Measurements from ENCODE around the gene NINL.

The NINL gene

DNA sequence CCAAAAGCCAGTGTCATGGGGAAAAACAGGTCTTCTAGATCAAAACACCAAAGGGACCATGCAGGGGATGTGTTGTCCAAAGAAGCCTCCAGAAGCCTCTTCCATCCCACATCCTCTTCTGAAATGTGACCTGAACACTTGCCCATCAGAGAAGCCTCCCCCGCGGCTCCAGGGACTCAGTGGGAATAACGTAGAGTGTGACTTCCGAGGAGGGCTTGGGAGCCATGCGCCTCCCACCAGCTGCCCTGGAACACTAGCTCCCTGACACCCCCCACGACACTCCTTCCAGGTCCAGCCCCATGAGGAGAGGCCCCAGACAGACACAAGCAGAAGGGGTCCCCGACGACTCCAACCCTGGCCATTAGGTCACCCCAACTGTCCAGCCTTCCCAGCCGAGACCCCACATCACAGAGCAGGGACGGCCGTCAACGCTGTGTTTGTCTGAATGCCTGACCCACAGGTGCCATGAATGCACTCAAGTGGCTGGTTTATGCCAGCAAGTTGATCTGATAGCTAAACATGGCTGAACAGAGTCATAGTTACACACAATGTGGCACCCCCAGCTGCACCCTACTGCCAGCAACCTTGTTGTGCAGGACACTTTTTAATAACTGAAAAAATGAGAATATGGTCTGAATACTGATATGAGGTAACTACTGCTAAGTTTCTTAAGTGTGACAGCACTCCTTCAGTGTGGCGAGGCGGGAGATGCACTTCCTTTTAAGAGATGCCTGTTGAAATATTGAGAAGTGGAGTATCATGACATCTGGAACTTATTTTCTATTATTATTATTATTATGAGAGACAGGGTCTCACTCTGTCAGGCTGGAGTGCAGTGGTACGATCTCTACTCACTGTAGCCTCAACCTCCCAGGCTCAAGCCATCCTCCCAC is 119.8 kb downstream of the NINL start:
- no peak overlapping the region for H2BK12ac ChIP-seq (ENCODE audit: low read length)
- no peak for DNase-seq (ENCODE audit: low spot score)
- H2BK5ac ChIP-seq (ENCODE audit: low read length): no peak overlapping the region
- no peaks in the 10 kb centered on the region for H3K9me3 ChIP-seq (replicated peaks in 1 of 2; ENCODE audit: control insufficient read depth in 2 of 2, insufficient read depth in 1 of 2, low read depth in 1 of 2, low read length in 2 of 2)
- H3K18ac ChIP-seq (ENCODE audit: low read length): no peak overlapping the region
- H3K9ac ChIP-seq (ENCODE audit: low read depth, low read length, poor library complexity): no peak overlapping the region
- no peak overlapping the region for H3K4me2 ChIP-seq (ENCODE audit: insufficient read depth, low read length, poor library complexity, severe bottlenecking)
- H3K27me3 ChIP-seq (ENCODE audit: control insufficient read depth in 3 of 3, insufficient read depth in 3 of 3, low read depth in 1 of 3, low read length in 3 of 3): no peaks in the 10 kb centered on the region
- no peak overlapping the region for H3K23ac ChIP-seq (ENCODE audit: low read depth, low read length, poor library complexity)
- H4K8ac ChIP-seq (ENCODE audit: low read depth, low read length): no peak overlapping the region
- WGBS, 2 donors (ENCODE audit: extremely low coverage in 2 of 2, insufficient read length in 2 of 2, insufficient replicate concordance in 1 of 2): no CpG with 5 or more reads among the region's 15 CpGs
- H3K14ac ChIP-seq (ENCODE audit: low read length): no peak overlapping the region
- no peak overlapping the region for H2BK120ac ChIP-seq (ENCODE audit: low read depth, low read length)
- H3K4me1 ChIP-seq (ENCODE audit: control insufficient read depth in 2 of 2, insufficient read depth in 1 of 2, low read depth in 1 of 2, low read length in 2 of 2): no peaks in the 10 kb centered on the region
- H3K27ac ChIP-seq (replicated peaks; ENCODE audit: low read length): no peak overlapping the region
- H2AK5ac ChIP-seq (ENCODE audit: low read depth, low read length): no peak overlapping the region
- no peak overlapping the region for H2AFZ ChIP-seq (ENCODE audit: low read length)
- no peak overlapping the region for H3K4me3 ChIP-seq (ENCODE audit: low read length in 2 of 2)
- H4K91ac ChIP-seq (ENCODE audit: low read depth, low read length, poor library complexity): no peak overlapping the region
- no peak overlapping the region for H2BK15ac ChIP-seq (ENCODE audit: low read length)
- H3K36me3 ChIP-seq (replicated peaks in 1 of 2; ENCODE audit: control insufficient read depth in 2 of 2, insufficient read depth in 2 of 2, low read length in 2 of 2): peaks cover 37 to 97% of the 10 kb centered on the region in 2 donors
- peaks cover 4% of the 10 kb centered on the region for H3K79me1 ChIP-seq (ENCODE audit: low read depth, low read length)
- no peak overlapping the region for H3K4ac ChIP-seq (ENCODE audit: low read length)

DNA sequence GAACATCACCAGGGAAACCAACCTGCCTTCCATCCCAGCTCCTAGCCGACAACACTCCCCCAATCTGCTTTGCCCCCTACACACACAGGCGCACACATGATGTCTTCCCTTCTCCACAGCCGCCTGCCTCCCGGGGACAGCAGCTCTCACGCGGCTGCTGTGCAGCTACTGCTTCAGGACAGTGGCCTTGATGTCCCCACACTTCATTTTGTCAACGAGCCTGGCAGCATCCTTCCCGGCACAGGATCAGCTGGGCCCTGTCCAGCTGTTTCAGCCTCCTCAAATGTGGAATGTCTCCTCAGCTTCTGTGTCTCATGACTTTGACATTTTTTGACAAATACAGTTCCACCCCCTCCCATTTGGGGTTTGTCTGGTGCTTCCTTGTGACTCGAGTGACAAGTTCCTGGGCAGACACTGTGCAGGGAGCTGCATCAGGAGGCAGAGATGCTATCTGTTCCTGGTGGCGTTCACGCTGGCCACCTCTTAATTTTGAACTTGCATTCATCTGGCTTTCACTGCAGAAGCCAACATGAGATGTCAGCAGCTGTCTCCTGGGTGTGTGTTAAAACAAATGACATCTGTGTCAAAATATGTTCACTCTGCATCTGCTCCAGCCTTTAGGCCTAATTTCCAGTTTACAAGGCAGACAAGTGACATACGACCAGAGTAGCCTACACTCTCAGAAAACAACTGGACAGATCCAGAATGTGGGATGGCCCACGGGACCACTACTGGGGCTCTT is 120.7 kb downstream of the NINL start:
- Histone ChIP-seq H2BK12ac (ENCODE audit: low read length) (no peak overlapping the region), H3K14ac (ENCODE audit: low read length) (peak overlapping the region; percentile 77), H2BK5ac (ENCODE audit: low read length) (no peak overlapping the region), H3K36me3 (replicated peaks in 1 of 2; ENCODE audit: control insufficient read depth in 2 of 2, insufficient read depth in 2 of 2, low read length in 2 of 2) (peaks cover 31 to 97% of the 10 kb centered on the region in 2 donors), H3K27ac (replicated peaks; ENCODE audit: low read length) (no peak overlapping the region), H3K4ac (ENCODE audit: low read length) (no peak overlapping the region), H3K4me2 (ENCODE audit: insufficient read depth, low read length, poor library complexity, severe bottlenecking) (no peak overlapping the region), H3K79me1 (ENCODE audit: low read depth, low read length) (peaks cover 4% of the 10 kb centered on the region), H3K9ac (ENCODE audit: low read depth, low read length, poor library complexity) (no peak overlapping the region), H2AK5ac (ENCODE audit: low read depth, low read length) (no peak overlapping the region), H3K4me3 (ENCODE audit: low read length in 2 of 2) (no peak overlapping the region), H3K23ac (ENCODE audit: low read depth, low read length, poor library complexity) (peak overlapping the region; percentile 69), H3K18ac (ENCODE audit: low read length) (peak overlapping the region; percentile 73), H3K4me1 (ENCODE audit: control insufficient read depth in 2 of 2, insufficient read depth in 1 of 2, low read depth in 1 of 2, low read length in 2 of 2) (no peaks in the 10 kb centered on the region), H2AFZ (ENCODE audit: low read length) (no peak overlapping the region), H3K27me3 (ENCODE audit: control insufficient read depth in 3 of 3, insufficient read depth in 3 of 3, low read depth in 1 of 3, low read length in 3 of 3) (no peaks in the 10 kb centered on the region), H4K8ac (ENCODE audit: low read depth, low read length) (no peak overlapping the region), H2BK15ac (ENCODE audit: low read length) (no peak overlapping the region), H4K91ac (ENCODE audit: low read depth, low read length, poor library complexity) (no peak overlapping the region), H2BK120ac (ENCODE audit: low read depth, low read length) (no peak overlapping the region), H3K9me3 (replicated peaks in 1 of 2; ENCODE audit: control insufficient read depth in 2 of 2, insufficient read depth in 1 of 2, low read depth in 1 of 2, low read length in 2 of 2) (no peaks in the 10 kb centered on the region)
- DNase-seq (ENCODE audit: low spot score): no peak
- WGBS, 2 donors (ENCODE audit: extremely low coverage in 2 of 2, insufficient read length in 2 of 2, insufficient replicate concordance in 1 of 2): no CpG with 5 or more reads among the region's 13 CpGs

DNA sequence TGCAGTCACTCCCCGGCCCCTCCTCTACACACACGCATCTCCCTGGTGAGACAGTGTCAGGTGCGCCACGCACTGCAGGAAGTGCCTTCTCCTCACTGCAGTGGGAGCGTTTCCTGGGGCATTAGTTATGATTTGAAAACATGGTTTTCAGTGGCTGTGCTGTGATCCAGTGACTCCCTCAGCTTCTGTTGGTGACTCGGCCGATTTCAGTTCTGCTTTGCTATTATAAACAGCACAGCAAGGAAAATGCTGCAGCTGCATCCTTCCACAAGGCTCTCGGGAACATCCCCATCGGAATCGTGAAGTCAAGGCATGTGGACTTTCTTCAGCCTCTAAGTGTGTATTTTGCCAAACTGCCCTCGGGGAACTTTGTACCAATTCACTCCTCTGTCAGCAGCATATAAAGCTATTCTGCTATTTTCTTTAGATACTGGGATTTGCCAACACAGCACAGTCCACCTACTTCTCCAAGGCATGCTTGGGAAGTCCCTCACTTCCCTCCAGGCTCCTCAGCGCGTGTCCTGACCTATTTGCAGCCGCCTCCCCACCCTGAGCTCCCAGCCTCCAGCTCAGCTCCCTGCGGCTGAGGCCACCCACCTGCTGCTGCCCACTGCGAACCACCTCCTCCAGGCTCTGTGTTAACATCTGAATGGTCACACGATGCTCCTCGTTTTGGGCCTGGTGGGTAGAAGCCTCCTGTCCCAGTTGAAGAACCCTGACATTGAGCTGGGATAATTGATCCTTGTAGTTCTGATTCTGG is 123.4 kb downstream of the NINL start:
- Histone ChIP-seq H3K4me1 (ENCODE audit: control insufficient read depth in 2 of 2, insufficient read depth in 1 of 2, low read depth in 1 of 2, low read length in 2 of 2) (no peaks in the 10 kb centered on the region), H3K4me2 (ENCODE audit: insufficient read depth, low read length, poor library complexity, severe bottlenecking) (no peak overlapping the region), H3K36me3 (replicated peaks in 1 of 2; ENCODE audit: control insufficient read depth in 2 of 2, insufficient read depth in 2 of 2, low read length in 2 of 2) (peaks cover 35 to 93% of the 10 kb centered on the region in 2 donors), H3K4me3 (ENCODE audit: low read length in 2 of 2) (no peak overlapping the region), H3K18ac (ENCODE audit: low read length) (no peak overlapping the region), H3K27me3 (ENCODE audit: control insufficient read depth in 3 of 3, insufficient read depth in 3 of 3, low read depth in 1 of 3, low read length in 3 of 3) (no peaks in the 10 kb centered on the region), H4K8ac (ENCODE audit: low read depth, low read length) (no peak overlapping the region), H3K9ac (ENCODE audit: low read depth, low read length, poor library complexity) (peak overlapping the region; percentile 32), H4K91ac (ENCODE audit: low read depth, low read length, poor library complexity) (no peak overlapping the region), H2BK15ac (ENCODE audit: low read length) (no peak overlapping the region), H2BK120ac (ENCODE audit: low read depth, low read length) (no peak overlapping the region), H3K79me1 (ENCODE audit: low read depth, low read length) (peaks cover 5% of the 10 kb centered on the region), H3K9me3 (replicated peaks in 1 of 2; ENCODE audit: control insufficient read depth in 2 of 2, insufficient read depth in 1 of 2, low read depth in 1 of 2, low read length in 2 of 2) (no peaks in the 10 kb centered on the region), H2AFZ (ENCODE audit: low read length) (no peak overlapping the region), H2BK5ac (ENCODE audit: low read length) (no peak overlapping the region), H3K4ac (ENCODE audit: low read length) (no peak overlapping the region), H3K14ac (ENCODE audit: low read length) (no peak overlapping the region), H2AK5ac (ENCODE audit: low read depth, low read length) (no peak overlapping the region), H2BK12ac (ENCODE audit: low read length) (no peak overlapping the region), H3K23ac (ENCODE audit: low read depth, low read length, poor library complexity) (peak overlapping the region; percentile 86), H3K27ac (replicated peaks; ENCODE audit: low read length) (no peak overlapping the region)
- DNase-seq (ENCODE audit: low spot score): no peak
- no CpG with 5 or more reads among the region's 18 CpGs for WGBS, 2 donors (ENCODE audit: extremely low coverage in 2 of 2, insufficient read length in 2 of 2, insufficient replicate concordance in 1 of 2)

All from neuronal stem cell (in vitro differentiated cells).